Measurements from ENCODE around the gene CCND1.

Gene CCND1

GRCh38 chr11:69650081-69650831 lies 9.3 kb downstream of the CCND1 start:
- TF ChIP-seq CTCF (IDR thresholded peaks at IDR 0.05; ENCODE audit: low read depth, low read length, missing control alignments), result no peak
- no peak overlapping the region for H3K4me3 ChIP-seq (ENCODE audit: low read depth, low read length)
- no peak for DNase-seq (ENCODE audit: low read depth)

GRCh38 chr11:69650832-69651344 lies 9.9 kb downstream of the CCND1 start:
- TF ChIP-seq CTCF (IDR thresholded peaks at IDR 0.05; ENCODE audit: low read depth, low read length, missing control alignments), result no peak
- H3K4me3 ChIP-seq (ENCODE audit: low read depth, low read length), result no peak overlapping the region
- DNase-seq (ENCODE audit: low read depth), result no peak

- no peak for DNase-seq (ENCODE audit: low read depth)
- no peak for TF ChIP-seq CTCF (IDR thresholded peaks at IDR 0.05; ENCODE audit: low read depth, low read length, missing control alignments)
- H3K4me3 ChIP-seq (ENCODE audit: low read depth, low read length), result no peak overlapping the region
These were observed 11.1 kb downstream of the CCND1 start for GRCh38 chr11:69651834-69652620.

- H3K4me3 ChIP-seq (ENCODE audit: low read depth, low read length), result no peak overlapping the region
- DNase-seq (ENCODE audit: low read depth), result no peak
- no peak for TF ChIP-seq CTCF (IDR thresholded peaks at IDR 0.05; ENCODE audit: low read depth, low read length, missing control alignments)
These were observed 12.0 kb downstream of the CCND1 start for GRCh38 chr11:69652999-69653398.

GRCh38 chr11:69653406-69653960 lies 12.5 kb downstream of the CCND1 start:
- no peak for DNase-seq (ENCODE audit: low read depth)
- no peak overlapping the region for H3K4me3 ChIP-seq (ENCODE audit: low read depth, low read length)
- no peak for TF ChIP-seq CTCF (IDR thresholded peaks at IDR 0.05; ENCODE audit: low read depth, low read length, missing control alignments)

GRCh38 chr11:69654001-69654659 lies 13.2 kb downstream of the CCND1 start:
- TF ChIP-seq CTCF (IDR thresholded peaks at IDR 0.05; ENCODE audit: low read depth, low read length, missing control alignments), result no peak
- no peak for DNase-seq (ENCODE audit: low read depth)
- no peak overlapping the region for H3K4me3 ChIP-seq (ENCODE audit: low read depth, low read length)

Measured in GM12864 (cell line).